HEK293 (cell line): ENCODE results near the gene HDGF.

Experiments
- CTCF ChIA-PET: fragments of 350-600 bp; formaldehyde crosslinking; extraction: SDS; loops from one replicate; lab custom pipeline; 2021; ENCODE audit warnings: antibody characterized with exemption; lab: Yijun Ruan, JAX
- POLR2A ChIA-PET: fragments of 300-600 bp; formaldehyde crosslinking; extraction: SDS; loops from one replicate; lab custom pipeline; 2020; ENCODE audit warnings: antibody characterized with exemption, inconsistent platforms; lab: Yijun Ruan, JAX
- H3K27ac ChIP-seq: fragments of 200-500 bp; sonication (Bioruptor generic); 2 replicates; pipeline ENCODE4 v1.5.1; 2014; ENCODE audit warnings: low read depth, low read length, control low read depth, inconsistent platforms; ENCODE audit errors: extremely low read depth
- H3K36me3 ChIP-seq, 2 experiments: fragments of 200-500 bp in 1 of 2; sonication (Bioruptor generic) in 1 of 2; 1 replicate in 1 of 2; 2 replicates in 1 of 2; pipeline ENCODE4 v1.5.1; 2014 to 2017; ENCODE audit warnings: inconsistent platforms in 2 of 2, low read length in 2 of 2; ENCODE audit not compliant: control insufficient read depth in 2 of 2, insufficient read depth in 1 of 2
- H3K4me1 ChIP-seq: fragments of 200-500 bp; sonication (Bioruptor generic); 2 replicates; pipeline ENCODE4 v1.5.1; 2014; ENCODE audit warnings: mild to moderate bottlenecking, low read length, inconsistent platforms; ENCODE audit not compliant: control insufficient read depth, insufficient read depth
- H3K4me3 ChIP-seq: 2 replicates; pipeline ENCODE4 v1.5.1; 2011; ENCODE audit warnings: low read depth, mild to moderate bottlenecking, control low read depth, low read length, moderate library complexity
- H3K9me3 ChIP-seq: fragments of 200-500 bp; sonication (Bioruptor generic); 2 replicates; pipeline ENCODE4 v1.5.1; 2014; ENCODE audit warnings: low read depth, low read length, inconsistent platforms; ENCODE audit not compliant: control insufficient read depth, insufficient read depth
- GLIS1 ChIP-seq: fragments of 450-650 bp; formaldehyde crosslinking; IDR thresholded peaks from 2 replicates; pipeline ENCODE4 v1.5.1; 2016; ENCODE audit warnings: missing biosample characterization, missing genetic modification characterization
- HOXC10 ChIP-seq: sonication (generic); formaldehyde crosslinking; IDR thresholded peaks from 2 replicates; pipeline ENCODE4 v1.8.1; 2023; ENCODE audit warnings: mild to moderate bottlenecking, missing genetic modification reagents
- KLF1 ChIP-seq: fragments of 450-650 bp; formaldehyde crosslinking; IDR thresholded peaks from 2 replicates; pipeline ENCODE4 v1.5.1; 2016; ENCODE audit warnings: missing biosample characterization, missing genetic modification characterization
- SCRT2 ChIP-seq: fragments of 450-650 bp; formaldehyde crosslinking; IDR thresholded peaks from 2 replicates; pipeline ENCODE4 v1.5.1; 2016; ENCODE audit warnings: missing biosample characterization, missing genetic modification characterization
- ZBTB21 ChIP-seq: fragments of 450-650 bp; formaldehyde crosslinking; IDR thresholded peaks from 2 replicates; pipeline ENCODE4 v1.5.1; 2017; ENCODE audit warnings: missing biosample characterization, missing genetic modification characterization
- ZFP37 ChIP-seq: fragments of 450-650 bp; formaldehyde crosslinking; IDR thresholded peaks from 2 replicates; pipeline ENCODE4 v1.5.1; 2016; ENCODE audit warnings: missing biosample characterization, missing genetic modification characterization
- ZFP69B ChIP-seq: fragments of 450-650 bp; formaldehyde crosslinking; IDR thresholded peaks from 2 replicates; pipeline ENCODE4 v1.5.1; 2016; ENCODE audit warnings: missing biosample characterization, missing genetic modification characterization
- ZNF19 ChIP-seq: fragments of 450-650 bp; formaldehyde crosslinking; IDR thresholded peaks from 2 replicates; pipeline ENCODE4; 2016; ENCODE audit warnings: missing biosample characterization, missing genetic modification characterization, low read depth
- ZNF266 ChIP-seq: fragments of 450-650 bp; formaldehyde crosslinking; IDR thresholded peaks from 2 replicates; pipeline ENCODE4 v1.5.1; 2016; ENCODE audit warnings: missing biosample characterization, missing genetic modification characterization, low read depth
- ZNF274 ChIP-seq, 2 experiments: fragments of 200-500 bp in 1 of 2; fragments of 450-650 bp in 1 of 2; sonication (Bioruptor generic) in 1 of 2; formaldehyde crosslinking in 1 of 2; IDR thresholded peaks; 2 replicates each; pipeline versions ENCODE4 v1.5.1 to v1.6.1; 2014 to 2016; ENCODE audit warnings: borderline replicate concordance in 1 of 2, inconsistent platforms in 1 of 2, low read length in 1 of 2, missing biosample characterization in 1 of 2, missing genetic modification characterization in 1 of 2
- ZNF335 ChIP-seq: fragments of 450-650 bp; formaldehyde crosslinking; conservative IDR thresholded peaks from 2 replicates; pipeline ENCODE4 v1.5.1; 2016; ENCODE audit warnings: missing biosample characterization, missing genetic modification characterization
- ZNF341 ChIP-seq: fragments of 450-650 bp; formaldehyde crosslinking; IDR thresholded peaks from 2 replicates; pipeline ENCODE4; 2016; ENCODE audit warnings: low read depth, missing biosample characterization, missing genetic modification characterization
- ZNF366 ChIP-seq: fragments of 450-650 bp; formaldehyde crosslinking; conservative IDR thresholded peaks from 2 replicates; pipeline ENCODE4 v1.5.1; 2016; ENCODE audit warnings: missing biosample characterization, missing genetic modification characterization
- ZNF473 ChIP-seq: fragments of 450-650 bp; formaldehyde crosslinking; IDR thresholded peaks from 2 replicates; pipeline ENCODE4 v1.5.1; 2017; ENCODE audit warnings: missing biosample characterization, missing genetic modification characterization
- ZNF514 ChIP-seq: fragments of 450-650 bp; formaldehyde crosslinking; IDR thresholded peaks from 2 replicates; pipeline ENCODE4 v1.5.1; 2016; ENCODE audit warnings: missing biosample characterization, missing genetic modification characterization
- ZNF585B ChIP-seq: fragments of 450-650 bp; formaldehyde crosslinking; IDR thresholded peaks from 2 replicates; pipeline ENCODE4 v1.5.1; 2016; ENCODE audit warnings: missing biosample characterization, missing genetic modification characterization
- ZNF596 ChIP-seq: fragments of 450-650 bp; IDR thresholded peaks from 2 replicates; pipeline ENCODE4 v1.5.0; 2018; ENCODE audit warnings: missing biosample characterization, mild to moderate bottlenecking, missing genetic modification characterization, moderate library complexity
- ZNF701 ChIP-seq: fragments of 450-650 bp; formaldehyde crosslinking; IDR thresholded peaks from 2 replicates; pipeline ENCODE4 v1.5.1; 2016; ENCODE audit warnings: missing biosample characterization, missing genetic modification characterization
- ZNF76 ChIP-seq: fragments of 450-650 bp; formaldehyde crosslinking; IDR thresholded peaks from 2 replicates; pipeline ENCODE4; 2016; ENCODE audit warnings: low read depth, missing biosample characterization, missing genetic modification characterization, borderline replicate concordance
- ZNF830 ChIP-seq: fragments of 450-650 bp; IDR thresholded peaks from 2 replicates; pipeline ENCODE4 v1.5.0; 2018; ENCODE audit warnings: missing biosample characterization, missing genetic modification characterization, low read depth, mild to moderate bottlenecking, moderate library complexity
- ZNF843 ChIP-seq: fragments of 450-650 bp; formaldehyde crosslinking; IDR thresholded peaks from 2 replicates; pipeline ENCODE4 v1.5.1; 2016; ENCODE audit warnings: missing biosample characterization, missing genetic modification characterization
- ZSCAN30 ChIP-seq: fragments of 450-650 bp; IDR thresholded peaks from 2 replicates; pipeline ENCODE4 v1.5.1; 2018; ENCODE audit warnings: missing biosample characterization, mild to moderate bottlenecking, missing genetic modification characterization, moderate library complexity
- TF ChIP-seq, protein P1 (sequence below): fragments of 450-650 bp; formaldehyde crosslinking; IDR thresholded peaks from 2 replicates; pipeline ENCODE4 v1.5.1; 2016; ENCODE audit warnings: missing biosample characterization, missing genetic modification characterization
- TF ChIP-seq, protein P2 (sequence below): fragments of 450-650 bp; formaldehyde crosslinking; IDR thresholded peaks from 2 replicates; pipeline ENCODE4 v1.5.1; 2016; ENCODE audit warnings: missing biosample characterization, missing genetic modification characterization
- TF ChIP-seq, protein P3 (sequence below): fragments of 450-650 bp; formaldehyde crosslinking; IDR thresholded peaks from 2 replicates; pipeline ENCODE4; 2016; ENCODE audit warnings: missing biosample characterization, missing genetic modification characterization
- TF ChIP-seq, protein P4 (sequence below): fragments of 450-650 bp; formaldehyde crosslinking; conservative IDR thresholded peaks from 2 replicates; pipeline ENCODE4 v1.5.1; 2016; ENCODE audit warnings: low read depth, missing biosample characterization, missing genetic modification characterization

HDGF gene

DNA sequence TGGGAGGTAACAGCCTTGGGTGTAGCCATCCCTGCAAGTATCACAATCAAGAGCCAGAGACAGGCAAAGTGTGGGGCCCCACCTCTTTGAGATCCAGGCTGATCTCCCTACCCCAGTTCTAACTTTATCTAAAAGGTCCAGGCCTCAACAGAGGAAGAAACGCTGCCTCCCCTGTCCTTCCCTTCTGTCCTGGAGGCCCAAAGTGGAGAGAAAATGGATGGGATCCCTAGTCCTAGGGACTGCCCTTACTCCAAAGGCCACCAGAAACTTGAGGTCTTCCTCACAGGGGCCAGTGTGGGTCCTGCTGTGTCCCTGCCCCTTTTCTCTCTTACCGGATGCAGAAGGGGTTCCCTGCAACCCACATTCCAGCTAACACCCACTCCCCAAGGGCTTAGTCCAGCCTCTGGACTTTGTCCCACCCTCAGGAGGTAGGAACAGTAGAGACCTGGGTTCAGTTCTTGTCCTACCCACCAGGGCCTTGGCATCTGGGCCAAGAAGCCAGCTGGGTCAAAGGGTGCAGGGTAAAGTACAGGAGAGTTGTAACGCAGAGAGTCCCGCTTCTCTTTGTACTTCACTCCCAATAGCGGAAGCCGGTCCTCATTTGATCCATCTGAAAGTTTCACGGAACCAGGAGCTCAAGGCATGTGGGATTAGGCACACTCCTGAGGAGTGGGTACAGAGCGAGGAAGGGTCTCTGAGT lies 1.9 kb downstream of the HDGF start (continued):
- TF ChIP-seq ZNF341 (tag by site-specific recombination) (0 out of 2 replicates have a peak, but pooled peaks have one; percentile 28), ZNF596 (tag by site-specific recombination) (no peak), ZNF701 (tag by site-specific recombination) (no peak), ZNF19 (tag by site-specific recombination) (no peak), SCRT2 (no peak), ZNF514 (no peak)
- TF ChIP-seq, protein P1, sequence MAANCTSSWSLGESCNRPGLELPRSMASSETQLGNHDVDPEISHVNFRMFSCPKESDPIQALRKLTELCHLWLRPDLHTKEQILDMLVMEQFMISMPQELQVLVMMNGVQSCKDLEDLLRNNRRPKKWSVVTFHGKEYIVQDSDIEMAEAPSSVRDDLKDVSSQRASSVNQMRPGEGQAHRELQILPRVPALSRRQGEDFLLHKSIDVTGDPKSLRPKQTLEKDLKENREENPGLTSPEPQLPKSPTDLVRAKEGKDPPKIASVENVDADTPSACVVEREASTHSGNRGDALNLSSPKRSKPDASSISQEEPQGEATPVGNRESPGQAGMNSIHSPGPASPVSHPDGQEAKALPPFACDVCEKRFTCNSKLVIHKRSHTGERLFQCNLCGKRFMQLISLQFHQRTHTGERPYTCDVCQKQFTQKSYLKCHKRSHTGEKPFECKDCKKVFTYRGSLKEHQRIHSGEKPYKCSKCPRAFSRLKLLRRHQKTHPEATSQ (tag by site-specific recombination): no peak
- TF ChIP-seq, all 188 proteins: peak for 9

DNA sequence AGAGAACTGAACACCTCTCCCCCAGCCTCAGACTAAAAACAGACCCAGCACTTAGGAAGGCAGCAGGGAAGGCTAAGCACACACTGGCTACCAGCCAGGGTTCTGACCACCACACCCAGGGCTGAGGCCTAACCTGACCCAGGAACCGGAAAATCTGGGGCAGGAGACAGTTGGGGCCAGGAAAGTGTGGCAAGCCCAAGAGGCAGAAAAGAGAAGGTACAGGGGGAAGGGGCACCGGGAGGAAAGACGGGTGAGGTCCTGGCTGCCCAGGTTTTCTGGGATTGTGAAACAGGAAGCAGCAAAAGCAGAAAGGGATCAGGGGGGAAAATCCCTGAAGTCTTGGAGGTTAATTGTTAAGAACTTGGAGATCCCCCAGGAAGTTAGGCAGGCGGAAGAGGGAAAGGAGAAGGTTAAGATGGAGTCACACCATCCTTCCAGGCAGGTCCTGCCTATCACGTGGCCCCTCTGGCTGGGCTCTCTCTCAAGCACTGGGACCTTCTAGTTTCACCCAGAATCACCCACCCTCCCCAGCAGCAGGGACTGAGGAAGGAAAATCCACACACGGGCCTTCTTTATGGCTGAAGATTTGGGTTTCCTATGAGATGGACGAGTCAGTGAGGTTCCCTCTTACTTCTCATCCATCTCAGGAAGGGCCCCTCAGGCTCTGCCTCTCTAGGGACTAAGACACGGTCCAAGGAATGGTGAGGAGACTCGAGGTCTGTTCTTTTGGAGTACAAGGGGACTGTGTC lies 2.6 kb downstream of the HDGF start:
- peaks cover 11% of the 10 kb centered on the region; the same call in 1 of the 2 replicates for H3K4me1 ChIP-seq
- peak overlapping the region; percentile 95 for H3K27ac ChIP-seq
- peak overlapping the region; percentile 87 for H3K4me3 ChIP-seq
- no peaks in the 10 kb centered on the region for H3K9me3 ChIP-seq
- H3K36me3 ChIP-seq: peaks cover 0 to 28% of the 10 kb centered on the region in 2 experiments; a peak in 1 of 3 replicates
- ChIA-PET CTCF (interaction anchor here (1.9 kb wide), 1 partner anchor 22 kb away, joined by 19 read pairs; the partner anchor contains the start of gene METTL25B), POLR2A (no interaction called here)
- TF ChIP-seq ZNF830 (tag by site-specific recombination) (no peak), ZNF335 (tag by site-specific recombination) (peak; percentile 67), ZNF274 (IDR thresholded peaks at IDR 0.05; ENCODE audit: low read length) (no peak), ZNF274 (tag by site-specific recombination; IDR thresholded peaks at IDR 0.05; ENCODE audit: borderline replicate concordance) (no peak), HOXC10 (CRISPR knock-in tag) (no peak), ZNF266 (tag by site-specific recombination) (no peak), ZFP69B (peak; percentile 43; the same call in 1 of the 2 replicates), ZNF473 (tag by site-specific recombination) (no peak), ZNF76 (peak; percentile 82), ZNF366 (tag by site-specific recombination) (peak; percentile 81), ZNF843 (tag by site-specific recombination) (no peak), ZSCAN30 (tag by site-specific recombination) (no peak), ZBTB21 (no peak), GLIS1 (tag by site-specific recombination) (peak; percentile 62), ZFP37 (tag by site-specific recombination) (0 out of 2 replicates have a peak, but pooled peaks have one; percentile 28), ZNF585B (tag by site-specific recombination) (no peak), KLF1 (tag by site-specific recombination) (peak; percentile 61; the same call in 1 of the 2 replicates)
- TF ChIP-seq, protein P2, sequence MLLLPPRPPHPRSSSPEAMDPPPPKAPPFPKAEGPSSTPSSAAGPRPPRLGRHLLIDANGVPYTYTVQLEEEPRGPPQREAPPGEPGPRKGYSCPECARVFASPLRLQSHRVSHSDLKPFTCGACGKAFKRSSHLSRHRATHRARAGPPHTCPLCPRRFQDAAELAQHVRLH (tag by site-specific recombination): 0 out of 2 replicates have a peak, but pooled peaks have one; percentile 26
- TF ChIP-seq, protein P3, sequence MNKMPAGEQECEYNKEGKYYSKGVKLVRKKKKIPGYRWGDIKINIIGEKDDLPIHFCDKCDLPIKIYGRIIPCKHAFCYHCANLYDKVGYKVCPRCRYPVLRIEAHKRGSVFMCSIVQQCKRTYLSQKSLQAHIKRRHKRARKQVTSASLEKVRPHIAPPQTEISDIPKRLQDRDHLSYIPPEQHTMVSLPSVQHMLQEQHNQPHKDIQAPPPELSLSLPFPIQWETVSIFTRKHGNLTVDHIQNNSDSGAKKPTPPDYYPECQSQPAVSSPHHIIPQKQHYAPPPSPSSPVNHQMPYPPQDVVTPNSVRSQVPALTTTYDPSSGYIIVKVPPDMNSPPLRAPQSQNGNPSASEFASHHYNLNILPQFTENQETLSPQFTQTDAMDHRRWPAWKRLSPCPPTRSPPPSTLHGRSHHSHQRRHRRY (tag by site-specific recombination): no peak
- TF ChIP-seq, protein P4, sequence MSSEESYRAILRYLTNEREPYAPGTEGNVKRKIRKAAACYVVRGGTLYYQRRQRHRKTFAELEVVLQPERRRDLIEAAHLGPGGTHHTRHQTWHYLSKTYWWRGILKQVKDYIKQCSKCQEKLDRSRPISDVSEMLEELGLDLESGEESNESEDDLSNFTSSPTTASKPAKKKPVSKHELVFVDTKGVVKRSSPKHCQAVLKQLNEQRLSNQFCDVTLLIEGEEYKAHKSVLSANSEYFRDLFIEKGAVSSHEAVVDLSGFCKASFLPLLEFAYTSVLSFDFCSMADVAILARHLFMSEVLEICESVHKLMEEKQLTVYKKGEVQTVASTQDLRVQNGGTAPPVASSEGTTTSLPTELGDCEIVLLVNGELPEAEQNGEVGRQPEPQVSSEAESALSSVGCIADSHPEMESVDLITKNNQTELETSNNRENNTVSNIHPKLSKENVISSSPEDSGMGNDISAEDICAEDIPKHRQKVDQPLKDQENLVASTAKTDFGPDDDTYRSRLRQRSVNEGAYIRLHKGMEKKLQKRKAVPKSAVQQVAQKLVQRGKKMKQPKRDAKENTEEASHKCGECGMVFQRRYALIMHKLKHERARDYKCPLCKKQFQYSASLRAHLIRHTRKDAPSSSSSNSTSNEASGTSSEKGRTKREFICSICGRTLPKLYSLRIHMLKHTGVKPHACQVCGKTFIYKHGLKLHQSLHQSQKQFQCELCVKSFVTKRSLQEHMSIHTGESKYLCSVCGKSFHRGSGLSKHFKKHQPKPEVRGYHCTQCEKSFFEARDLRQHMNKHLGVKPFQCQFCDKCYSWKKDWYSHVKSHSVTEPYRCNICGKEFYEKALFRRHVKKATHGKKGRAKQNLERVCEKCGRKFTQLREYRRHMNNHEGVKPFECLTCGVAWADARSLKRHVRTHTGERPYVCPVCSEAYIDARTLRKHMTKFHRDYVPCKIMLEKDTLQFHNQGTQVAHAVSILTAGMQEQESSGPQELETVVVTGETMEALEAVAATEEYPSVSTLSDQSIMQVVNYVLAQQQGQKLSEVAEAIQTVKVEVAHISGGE (tag by site-specific recombination): peak; percentile 75
